ENCODE results near the gene HOXA5.

Gene HOXA5

DNA sequence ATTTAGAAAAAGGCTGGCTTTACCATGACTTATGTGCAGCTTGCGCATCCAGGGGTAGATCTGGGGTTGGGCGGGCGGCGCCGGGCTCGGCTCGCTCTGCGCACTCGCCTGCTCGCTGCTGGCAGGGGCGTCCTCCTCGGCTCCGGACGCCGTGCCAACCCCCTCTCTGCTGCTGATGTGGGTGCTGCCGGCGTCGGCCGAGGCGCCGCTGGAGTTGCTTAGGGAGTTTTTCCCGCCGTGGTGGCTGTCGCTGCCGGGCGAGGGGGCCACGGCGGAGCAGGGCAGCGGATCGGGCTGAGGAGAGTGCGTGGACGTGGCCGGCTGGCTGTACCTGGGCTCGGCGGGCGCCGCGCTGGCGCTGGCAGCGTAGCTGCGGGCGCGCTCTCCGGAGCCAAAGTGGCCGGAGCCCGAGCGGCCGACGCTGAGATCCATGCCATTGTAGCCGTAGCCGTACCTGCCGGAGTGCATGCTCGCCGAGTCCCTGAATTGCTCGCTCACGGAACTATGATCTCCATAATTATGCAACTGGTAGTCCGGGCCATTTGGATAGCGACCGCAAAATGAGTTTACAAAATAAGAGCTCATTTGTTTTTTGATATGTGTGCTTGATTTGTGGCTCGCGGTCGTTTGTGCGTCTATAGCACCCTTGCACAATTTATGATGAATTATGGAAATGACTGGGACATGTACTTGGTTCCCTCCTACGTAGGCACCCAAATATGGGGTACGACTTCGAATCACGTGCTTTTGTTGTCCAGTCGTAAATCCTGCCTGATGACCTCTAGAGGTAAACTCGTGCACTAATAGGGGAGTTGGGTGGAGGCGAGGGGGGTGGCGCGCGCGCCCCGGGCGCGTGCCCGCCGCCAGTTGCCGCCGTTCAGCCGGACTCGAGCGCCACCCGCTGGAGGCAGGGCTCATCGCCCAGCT is at the start of gene HOXA5:
TSS of gene HOXA5 (minus strand) at position 659 of the 927 bp plus-strand sequence. CDS start at position 585, 74 bp downstream.
- TF ChIP-seq, protein P1, sequence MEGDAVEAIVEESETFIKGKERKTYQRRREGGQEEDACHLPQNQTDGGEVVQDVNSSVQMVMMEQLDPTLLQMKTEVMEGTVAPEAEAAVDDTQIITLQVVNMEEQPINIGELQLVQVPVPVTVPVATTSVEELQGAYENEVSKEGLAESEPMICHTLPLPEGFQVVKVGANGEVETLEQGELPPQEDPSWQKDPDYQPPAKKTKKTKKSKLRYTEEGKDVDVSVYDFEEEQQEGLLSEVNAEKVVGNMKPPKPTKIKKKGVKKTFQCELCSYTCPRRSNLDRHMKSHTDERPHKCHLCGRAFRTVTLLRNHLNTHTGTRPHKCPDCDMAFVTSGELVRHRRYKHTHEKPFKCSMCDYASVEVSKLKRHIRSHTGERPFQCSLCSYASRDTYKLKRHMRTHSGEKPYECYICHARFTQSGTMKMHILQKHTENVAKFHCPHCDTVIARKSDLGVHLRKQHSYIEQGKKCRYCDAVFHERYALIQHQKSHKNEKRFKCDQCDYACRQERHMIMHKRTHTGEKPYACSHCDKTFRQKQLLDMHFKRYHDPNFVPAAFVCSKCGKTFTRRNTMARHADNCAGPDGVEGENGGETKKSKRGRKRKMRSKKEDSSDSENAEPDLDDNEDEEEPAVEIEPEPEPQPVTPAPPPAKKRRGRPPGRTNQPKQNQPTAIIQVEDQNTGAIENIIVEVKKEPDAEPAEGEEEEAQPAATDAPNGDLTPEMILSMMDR (conservative IDR thresholded peaks at IDR 0.05; ENCODE audit: control insufficient read depth, insufficient read depth, low read depth, low read length) = peak; percentile 50
- peak within 1 kb of the TSS; percentile 75 for H3K4me3 ChIP-seq (ENCODE audit: control insufficient read depth, low read depth, low read length)
- peak; percentile 100 for DNase-seq (ENCODE audit: low read depth)

DNA sequence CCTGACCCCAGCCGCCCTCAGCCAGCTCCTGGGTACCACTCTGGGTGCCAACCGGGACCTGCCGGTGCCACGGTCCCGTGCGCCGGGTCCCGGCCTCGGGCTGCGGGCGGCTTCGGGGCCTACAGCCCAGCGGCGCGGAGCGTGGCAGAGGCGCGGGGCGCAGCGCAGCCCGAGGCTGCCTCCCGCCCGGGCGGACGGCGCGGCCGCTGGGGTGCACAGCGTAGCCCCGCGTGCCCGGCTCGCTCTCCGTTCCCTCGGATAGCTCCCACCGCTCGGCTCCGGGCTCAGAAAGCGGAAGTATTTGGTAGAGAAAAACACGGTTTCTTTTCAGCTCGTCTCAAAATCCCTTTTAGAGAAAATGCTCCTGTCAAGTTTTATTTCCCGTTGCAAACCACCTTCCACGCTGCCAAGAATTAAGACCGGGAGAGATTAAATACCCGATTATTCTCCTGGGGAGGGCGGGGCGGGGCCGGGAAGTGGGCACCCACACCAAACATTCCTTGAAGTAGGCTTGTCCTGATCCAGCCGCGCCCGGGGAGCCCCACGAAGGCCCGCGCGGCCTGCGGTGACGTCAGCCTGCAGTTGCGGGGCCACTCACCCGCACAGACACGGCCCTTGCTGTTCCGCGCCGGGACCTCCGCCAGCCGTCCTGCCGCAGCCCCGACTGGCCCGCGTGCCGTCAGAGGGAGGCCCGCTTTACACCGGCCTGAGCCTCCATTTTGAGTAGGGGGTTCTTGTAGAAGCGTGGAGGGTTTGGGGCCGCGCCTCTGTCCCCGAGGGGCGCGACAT is 49.3 kb upstream of the HOXA5 start:
- peak overlapping the region; percentile 25 for H3K4me3 ChIP-seq (ENCODE audit: control insufficient read depth, low read depth, low read length)
- no peak for DNase-seq (ENCODE audit: low read depth)
- TF ChIP-seq, protein P1 (conservative IDR thresholded peaks at IDR 0.05; ENCODE audit: control insufficient read depth, insufficient read depth, low read depth, low read length) = no peak

DNA sequence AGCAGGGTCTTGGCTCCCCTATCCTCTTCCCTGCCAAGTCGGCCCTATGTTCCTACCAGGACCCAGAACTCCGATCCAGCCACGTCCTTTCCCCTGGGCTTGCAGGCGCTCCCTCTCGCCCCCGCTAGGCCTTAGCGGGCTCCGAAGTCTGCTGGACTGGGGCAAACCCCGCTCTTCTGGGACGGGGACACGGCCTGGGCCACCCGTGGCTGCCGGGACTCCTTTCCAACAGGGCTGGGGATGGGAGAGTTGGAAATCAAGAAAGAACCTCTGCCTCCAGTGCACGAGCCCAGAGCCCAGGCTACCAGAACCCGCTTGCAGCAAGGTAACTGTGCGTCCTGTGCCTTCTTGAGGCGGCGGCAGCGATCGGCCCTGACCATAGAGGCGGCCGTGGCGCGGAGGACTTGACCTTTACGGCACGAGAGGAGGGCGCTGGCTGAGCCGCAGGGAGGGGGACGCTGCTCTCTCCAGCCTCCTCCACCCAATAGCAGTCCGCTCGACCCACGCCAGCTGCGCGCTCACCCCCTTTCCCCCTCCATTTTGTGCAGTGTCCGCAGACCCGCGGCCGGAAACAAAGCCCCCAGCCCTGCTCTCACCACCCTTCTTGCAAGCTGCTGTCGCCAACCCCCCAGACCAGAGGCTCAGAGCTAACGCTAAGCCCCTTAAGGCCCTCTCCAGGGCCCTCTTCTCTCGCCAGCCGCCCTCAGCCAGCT is 48.5 kb upstream of the HOXA5 start:
- TF ChIP-seq, protein P1 (conservative IDR thresholded peaks at IDR 0.05; ENCODE audit: control insufficient read depth, insufficient read depth, low read depth, low read length) = no peak
- H3K4me3 ChIP-seq (ENCODE audit: control insufficient read depth, low read depth, low read length) = no peak overlapping the region

DNA sequence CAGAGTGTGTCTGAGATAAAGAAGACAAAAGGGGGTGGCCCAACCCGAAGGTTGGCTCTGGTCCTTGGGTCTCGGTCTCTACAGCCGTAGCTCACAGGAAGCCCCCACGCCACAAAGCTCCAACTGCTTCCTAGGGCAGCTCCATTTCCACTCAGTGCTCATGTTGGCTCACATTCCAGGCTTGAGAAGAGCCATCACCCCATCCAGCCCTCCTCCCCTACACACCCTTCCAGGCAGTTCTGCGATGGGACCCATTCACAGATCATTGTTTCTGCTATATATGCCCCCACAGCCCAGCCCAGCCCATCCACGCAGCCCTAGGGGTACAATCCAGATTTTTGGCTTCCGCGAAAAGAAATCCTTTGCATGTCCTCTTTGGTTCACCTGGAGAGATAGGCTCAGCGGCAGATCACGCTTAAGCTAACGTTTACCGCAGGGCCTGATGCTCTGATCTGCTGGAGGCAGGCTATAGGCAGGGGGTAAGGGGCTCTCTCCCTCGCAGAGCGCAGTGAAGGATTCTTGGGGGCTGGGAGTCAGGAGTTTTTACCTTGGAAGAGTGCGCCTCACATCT is 47.8 kb upstream of the HOXA5 start:
- no peak for DNase-seq (ENCODE audit: low read depth)
- TF ChIP-seq, protein P1 (conservative IDR thresholded peaks at IDR 0.05; ENCODE audit: control insufficient read depth, insufficient read depth, low read depth, low read length) = no peak
- no peak overlapping the region for H3K4me3 ChIP-seq (ENCODE audit: control insufficient read depth, low read depth, low read length)

More for the DNA sequence above, 48.5 kb upstream of the HOXA5 start:
- DNase-seq (ENCODE audit: low read depth) = no peak

DNA sequence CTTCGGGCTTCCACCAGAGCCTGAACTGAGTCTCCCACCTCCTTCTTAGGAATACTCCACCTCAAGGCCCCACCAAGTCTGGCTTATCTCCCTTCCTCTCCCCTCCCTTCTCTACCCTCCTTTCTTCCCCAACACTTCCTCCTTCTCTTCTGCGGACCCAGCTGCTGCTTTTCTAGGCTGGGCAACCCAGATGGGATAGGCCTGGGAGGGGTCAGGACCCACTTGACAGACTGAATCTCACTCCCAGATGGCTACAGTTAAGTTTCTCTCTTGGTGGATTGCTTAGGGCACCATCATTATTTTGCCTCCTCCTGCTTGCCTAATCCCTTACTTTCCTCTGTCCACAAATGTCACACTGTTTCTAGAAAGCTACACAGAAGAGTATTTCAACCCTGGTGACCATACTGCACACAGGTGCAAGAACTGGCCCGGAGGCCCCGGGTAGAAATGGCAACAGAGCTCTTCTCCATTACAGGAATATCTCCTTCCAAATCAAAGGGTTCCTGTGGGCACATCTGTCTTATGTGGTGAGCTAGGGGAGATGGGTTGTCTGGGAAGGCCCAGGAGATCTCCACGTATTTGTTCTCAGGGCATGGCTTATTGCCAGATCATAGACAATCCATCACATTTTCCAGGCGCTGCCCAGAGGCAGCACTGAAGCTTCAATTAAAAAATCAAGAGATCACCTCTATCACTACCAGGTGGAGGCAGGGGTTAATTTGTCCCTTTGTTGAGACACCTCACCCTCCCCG is 46.7 kb upstream of the HOXA5 start:
- DNase-seq (ENCODE audit: low read depth) = no peak
- TF ChIP-seq, protein P1 (conservative IDR thresholded peaks at IDR 0.05; ENCODE audit: control insufficient read depth, insufficient read depth, low read depth, low read length) = no peak
- H3K4me3 ChIP-seq (ENCODE audit: control insufficient read depth, low read depth, low read length) = no peak overlapping the region

Data from fibroblast of mammary gland (primary cell).